HG02885 (cell line): ENCODE measurements around the gene U2AF2.
A peak's percentile ranks its signal among the peaks of the same experiment; 100 is the strongest.

Source experiments
- ATAC-seq: cut with Tn5 transposase; IDR thresholded peaks from one replicate; pipeline ENCODE4 v1.9.1; 2021; ENCODE audit warnings: mild to moderate bottlenecking; ENCODE audit not compliant: unreplicated experiment, poor library complexity

Gene U2AF2

DNA sequence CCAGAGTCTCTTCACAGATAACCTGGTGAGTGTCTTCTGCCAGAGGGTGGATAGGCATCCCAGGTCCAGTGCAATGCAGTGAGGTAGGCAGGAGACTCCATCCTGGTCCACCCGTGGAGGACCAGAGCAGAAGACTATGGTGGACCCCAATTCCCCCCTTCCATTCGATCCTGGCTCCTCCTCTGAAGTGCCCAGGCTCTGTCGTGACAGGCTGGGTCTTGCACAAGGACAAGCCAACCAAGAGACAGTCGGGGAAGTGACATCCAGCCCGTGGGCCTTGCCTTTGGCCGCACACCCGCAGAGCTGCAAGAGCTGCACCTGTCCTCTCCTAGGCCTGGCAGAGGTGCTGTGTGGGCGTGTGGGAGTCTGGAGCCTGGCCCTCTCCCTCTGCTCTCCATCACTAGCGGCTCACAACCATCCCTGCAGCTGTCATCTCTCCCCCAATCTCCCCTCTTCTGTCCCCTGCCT is 33.6 kb upstream of the U2AF2 start:
- no peak for ATAC-seq

GRCh38 chr19:55621673-55622231 is 33.1 kb upstream of the U2AF2 start:
- ATAC-seq: no peak

DNA sequence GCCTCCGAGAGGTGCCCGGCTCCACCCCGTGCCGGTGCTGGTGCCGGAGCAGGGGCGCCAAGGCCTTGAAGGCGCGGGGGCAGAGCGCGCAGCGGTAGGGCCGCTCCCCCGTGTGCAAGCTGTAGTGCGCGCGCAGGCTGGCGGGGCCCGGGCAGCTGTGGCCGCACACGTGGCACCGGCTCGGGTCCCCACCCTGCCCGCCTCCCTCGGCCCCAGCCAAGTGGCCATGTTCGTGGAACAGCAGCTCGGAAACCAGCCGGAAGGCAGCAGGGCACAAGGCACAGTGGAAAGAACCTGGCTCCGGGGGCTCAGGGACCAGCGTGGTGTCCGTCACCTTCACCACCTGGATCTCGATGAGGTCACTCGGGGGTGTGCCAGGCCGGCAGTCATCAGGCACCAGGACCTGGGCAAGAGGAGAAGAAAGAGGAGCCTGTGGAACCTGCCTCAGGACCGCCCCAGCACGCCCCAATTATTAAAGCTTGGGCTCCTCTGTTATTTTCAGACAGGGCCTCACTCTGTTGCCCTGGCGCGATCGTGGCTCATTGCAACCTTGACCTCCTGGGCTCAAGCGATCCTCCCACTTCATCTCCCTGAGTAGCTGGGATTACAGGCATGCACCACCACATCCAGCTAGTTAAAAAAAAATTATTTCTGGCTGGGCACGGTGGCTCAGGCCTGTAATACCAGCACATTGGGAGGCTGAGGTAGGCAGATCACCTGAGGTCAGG is 32.4 kb upstream of the U2AF2 start:
- ATAC-seq: no peak

DNA sequence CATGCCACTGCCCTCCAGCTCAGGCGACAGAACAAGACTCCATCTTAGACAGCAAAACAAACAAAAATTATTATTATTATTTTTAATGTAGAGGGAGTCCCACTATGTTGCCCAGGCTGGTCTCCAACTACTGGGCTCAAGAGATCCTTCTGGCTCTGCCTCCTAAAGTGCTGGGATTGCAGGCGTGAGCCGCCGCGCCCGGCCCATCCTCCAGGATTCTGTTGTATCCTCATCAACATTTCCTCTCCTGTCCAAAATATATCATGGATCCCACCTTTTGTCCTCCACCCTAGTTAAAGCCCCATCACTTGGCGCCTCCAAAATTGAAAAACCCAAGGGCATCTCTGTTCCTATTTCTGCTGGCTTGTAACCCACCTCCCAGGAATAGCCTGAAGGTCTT is 31.7 kb upstream of the U2AF2 start:
- ATAC-seq: no peak

DNA sequence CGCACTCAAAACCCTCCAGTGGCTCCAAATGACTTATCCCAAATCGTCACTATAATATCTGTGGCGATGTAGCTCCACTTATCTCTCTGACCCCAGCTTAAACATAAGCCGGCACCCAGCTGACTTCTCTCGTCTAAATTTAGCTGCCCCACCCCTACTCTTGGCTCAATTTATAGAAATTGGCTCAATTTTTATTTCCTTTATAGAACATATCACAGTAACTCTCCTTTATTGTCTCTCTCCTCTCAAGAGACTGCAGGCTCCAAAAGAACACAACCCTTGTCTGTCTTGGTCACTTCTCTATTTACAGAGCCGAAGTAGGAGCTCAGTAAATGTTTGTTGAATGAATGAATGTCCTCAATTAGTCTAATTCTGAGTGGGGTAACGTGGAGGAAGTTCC is 31.3 kb upstream of the U2AF2 start:
- no peak for ATAC-seq

GRCh38 chr19:55624109-55625003 is 30.5 kb upstream of the U2AF2 start, which contains the start of gene ZNF784:
ZNF784 (minus strand) TSS chr19:55624566; CDS start chr19:55624561, 5 bp downstream.
- peak; percentile 67 for ATAC-seq

DNA sequence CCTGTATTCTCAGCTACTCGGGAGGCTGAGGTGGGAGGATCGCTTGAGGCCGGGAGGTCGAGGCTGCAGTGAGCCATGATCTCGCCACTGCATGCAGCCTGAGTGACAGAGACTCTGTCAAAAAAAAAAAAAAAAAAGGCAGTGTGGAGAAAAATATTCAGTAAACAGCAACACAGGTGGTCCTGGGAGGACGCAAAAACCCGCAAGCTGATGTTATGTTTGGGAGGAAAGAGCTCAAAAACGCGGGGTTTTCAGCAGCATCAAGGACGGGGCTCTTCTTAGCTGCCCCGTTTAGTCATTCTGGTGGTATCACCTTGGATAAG is 29.9 kb upstream of the U2AF2 start:
- no peak for ATAC-seq

DNA sequence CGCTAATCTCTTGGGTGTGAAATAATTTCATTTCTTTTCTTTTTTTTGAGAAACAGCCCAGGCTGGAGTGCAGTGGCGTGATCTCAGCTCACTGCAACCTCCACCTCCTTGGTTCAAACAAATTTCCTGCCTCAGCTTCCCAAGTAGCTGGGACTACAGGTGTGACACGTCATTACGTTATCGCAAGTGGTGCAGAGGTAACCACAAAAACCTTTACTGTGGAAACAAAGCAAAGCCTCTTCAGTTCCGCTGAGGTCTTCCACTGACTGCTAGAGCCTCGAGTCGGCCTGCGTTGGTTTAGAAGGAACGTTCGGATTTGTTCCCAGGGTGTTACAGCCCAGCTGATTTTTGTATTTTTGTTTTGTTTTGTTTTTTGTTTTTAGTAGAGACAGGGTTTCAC is 28.5 kb upstream of the U2AF2 start:
- no peak for ATAC-seq

GRCh38 chr19:55632463-55632834 is 22.4 kb upstream of the U2AF2 start:
- ATAC-seq: peak; percentile 37

GRCh38 chr19:55633861-55634260 is 21.0 kb upstream of the U2AF2 start:
- ATAC-seq: no peak

DNA sequence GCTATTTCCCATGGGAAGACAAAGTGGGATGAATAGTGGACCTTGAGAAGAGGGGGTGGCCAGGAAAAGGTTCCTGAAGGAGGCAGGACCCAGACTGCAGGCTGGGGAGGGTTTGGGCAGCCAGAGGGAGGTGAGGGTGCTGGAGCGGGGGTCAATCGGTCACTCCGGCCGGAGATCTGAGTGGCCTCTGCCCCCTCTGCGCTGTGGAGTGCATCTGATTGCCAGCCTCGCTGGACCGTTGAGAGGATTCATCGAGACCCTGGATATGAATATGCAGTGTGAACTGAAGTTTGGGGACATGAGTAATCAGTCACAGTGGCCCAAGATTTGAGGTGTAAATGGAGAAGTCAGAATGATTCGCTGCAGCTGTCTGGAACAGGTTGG is 19.5 kb upstream of the U2AF2 start:
- no peak for ATAC-seq

- no peak for ATAC-seq
These were observed 18.9 kb upstream of the U2AF2 start for GRCh38 chr19:55635856-55636440.

- no peak for ATAC-seq
These were observed 18.1 kb upstream of the U2AF2 start for GRCh38 chr19:55636723-55637122.

DNA sequence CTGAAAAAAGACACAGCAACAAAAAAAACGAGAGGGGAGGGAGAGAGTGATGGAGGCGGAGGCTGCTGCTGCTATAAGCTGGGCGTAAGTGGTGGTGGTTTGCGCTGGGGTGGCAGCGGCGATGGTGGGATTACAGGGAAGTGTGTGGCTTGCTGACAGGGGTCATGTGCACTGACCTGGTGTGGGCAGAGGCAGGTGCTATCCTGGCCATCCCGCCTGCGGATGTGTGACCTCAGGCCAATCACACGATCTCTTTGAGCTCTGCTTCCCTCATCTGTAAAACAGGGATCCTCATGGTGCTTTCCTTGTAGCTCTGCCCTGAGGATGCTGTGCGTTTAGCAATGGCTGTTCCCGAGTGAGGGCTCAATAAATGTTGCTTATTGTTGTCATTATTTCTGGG is 17.3 kb upstream of the U2AF2 start:
- no peak for ATAC-seq

GRCh38 chr19:55638864-55639359 is 15.9 kb upstream of the U2AF2 start:
- no peak for ATAC-seq

- ATAC-seq: no peak
These were observed 14.7 kb upstream of the U2AF2 start for GRCh38 chr19:55640043-55640576.

GRCh38 chr19:55640577-55641425 is 14.0 kb upstream of the U2AF2 start, which contains the start of gene ZNF580:
ZNF580 (plus strand) TSS chr19:55641002; CDS start chr19:55642509, 1,507 bp downstream.
- peak; percentile 40 for ATAC-seq

GRCh38 chr19:55641426-55642152 is 13.2 kb upstream of the U2AF2 start:
- ATAC-seq: no peak
